HEK293 (cell line): ENCODE data around the gene ARPP19.
A peak's percentile ranks its signal among the peaks of the same experiment; 100 is the strongest.

Experiments used
- CTCF ChIA-PET: fragments of 350-600 bp; formaldehyde crosslinking; extraction: SDS; loops from one replicate; lab custom pipeline; 2021; ENCODE audit warnings: antibody characterized with exemption; lab: Yijun Ruan, JAX
- POLR2A ChIA-PET: fragments of 300-600 bp; formaldehyde crosslinking; extraction: SDS; loops from one replicate; lab custom pipeline; 2020; ENCODE audit warnings: antibody characterized with exemption, inconsistent platforms; lab: Yijun Ruan, JAX
- H3K27ac ChIP-seq: fragments of 200-500 bp; sonication (Bioruptor generic); 2 replicates; pipeline ENCODE4 v1.5.1; 2014; ENCODE audit warnings: low read depth, low read length, control low read depth, inconsistent platforms; ENCODE audit errors: extremely low read depth
- H3K36me3 ChIP-seq, 2 experiments: fragments of 200-500 bp in 1 of 2; sonication (Bioruptor generic) in 1 of 2; 1 replicate in 1 of 2; 2 replicates in 1 of 2; pipeline ENCODE4 v1.5.1; 2014 to 2017; ENCODE audit warnings: inconsistent platforms in 2 of 2, low read length in 2 of 2; ENCODE audit not compliant: control insufficient read depth in 2 of 2, insufficient read depth in 1 of 2
- H3K4me1 ChIP-seq: fragments of 200-500 bp; sonication (Bioruptor generic); 2 replicates; pipeline ENCODE4 v1.5.1; 2014; ENCODE audit warnings: mild to moderate bottlenecking, low read length, inconsistent platforms; ENCODE audit not compliant: control insufficient read depth, insufficient read depth
- H3K4me3 ChIP-seq: 2 replicates; pipeline ENCODE4 v1.5.1; 2011; ENCODE audit warnings: low read depth, mild to moderate bottlenecking, control low read depth, low read length, moderate library complexity
- H3K9me3 ChIP-seq: fragments of 200-500 bp; sonication (Bioruptor generic); 2 replicates; pipeline ENCODE4 v1.5.1; 2014; ENCODE audit warnings: low read depth, low read length, inconsistent platforms; ENCODE audit not compliant: control insufficient read depth, insufficient read depth
- BCL11B ChIP-seq: fragments of 450-650 bp; formaldehyde crosslinking; IDR thresholded peaks from 2 replicates; pipeline ENCODE4 v1.5.1; 2016; ENCODE audit warnings: low read depth, missing biosample characterization, missing genetic modification characterization
- GLIS1 ChIP-seq: fragments of 450-650 bp; formaldehyde crosslinking; IDR thresholded peaks from 2 replicates; pipeline ENCODE4 v1.5.1; 2016; ENCODE audit warnings: missing biosample characterization, missing genetic modification characterization
- KLF17 ChIP-seq: fragments of 450-650 bp; formaldehyde crosslinking; IDR thresholded peaks from 2 replicates; pipeline ENCODE4 v1.5.1; 2016; ENCODE audit warnings: missing biosample characterization, missing genetic modification characterization
- MYNN ChIP-seq: fragments of 450-650 bp; formaldehyde crosslinking; IDR thresholded peaks from 2 replicates; pipeline ENCODE4 v1.5.1; 2016; ENCODE audit warnings: missing biosample characterization, missing genetic modification characterization, borderline replicate concordance
- OSR2 ChIP-seq: fragments of 450-650 bp; formaldehyde crosslinking; IDR thresholded peaks from 2 replicates; pipeline ENCODE4 v1.5.1; 2016; ENCODE audit warnings: missing biosample characterization, missing genetic modification characterization
- SALL2 ChIP-seq: fragments of 450-650 bp; formaldehyde crosslinking; IDR thresholded peaks from 2 replicates; pipeline ENCODE4 v1.5.0; 2017; ENCODE audit warnings: missing biosample characterization, mild to moderate bottlenecking, missing genetic modification characterization, borderline replicate concordance
- TRIM28 ChIP-seq: IDR thresholded peaks from 2 replicates; pipeline ENCODE4 v1.6.1; 2011; ENCODE audit warnings: low read length, control low read depth, borderline replicate concordance
- YY1 ChIP-seq: fragments of 450-650 bp; formaldehyde crosslinking; IDR thresholded peaks from 2 replicates; pipeline ENCODE4 v1.5.1; 2018; ENCODE audit warnings: missing biosample characterization, missing genetic modification characterization
- ZFP69B ChIP-seq: fragments of 450-650 bp; formaldehyde crosslinking; IDR thresholded peaks from 2 replicates; pipeline ENCODE4 v1.5.1; 2016; ENCODE audit warnings: missing biosample characterization, missing genetic modification characterization
- ZNF138 ChIP-seq: fragments of 450-650 bp; formaldehyde crosslinking; IDR thresholded peaks from 2 replicates; pipeline ENCODE4 v1.5.1; 2016; ENCODE audit warnings: missing biosample characterization, missing genetic modification characterization, borderline replicate concordance
- ZNF174 ChIP-seq: fragments of 450-650 bp; formaldehyde crosslinking; IDR thresholded peaks from 2 replicates; pipeline ENCODE4 v1.5.0; 2017; ENCODE audit warnings: missing biosample characterization, mild to moderate bottlenecking, missing genetic modification characterization
- ZNF184 ChIP-seq: fragments of 450-650 bp; IDR thresholded peaks from 2 replicates; pipeline ENCODE4 v1.5.1; 2018; ENCODE audit warnings: missing biosample characterization, mild to moderate bottlenecking, missing genetic modification characterization
- ZNF19 ChIP-seq: fragments of 450-650 bp; formaldehyde crosslinking; IDR thresholded peaks from 2 replicates; pipeline ENCODE4; 2016; ENCODE audit warnings: missing biosample characterization, missing genetic modification characterization, low read depth
- ZNF341 ChIP-seq: fragments of 450-650 bp; formaldehyde crosslinking; IDR thresholded peaks from 2 replicates; pipeline ENCODE4; 2016; ENCODE audit warnings: low read depth, missing biosample characterization, missing genetic modification characterization
- ZNF350 ChIP-seq: fragments of 450-650 bp; formaldehyde crosslinking; IDR thresholded peaks from 2 replicates; pipeline ENCODE4 v1.5.0; 2017; ENCODE audit warnings: missing biosample characterization, mild to moderate bottlenecking, missing genetic modification characterization
- ZNF394 ChIP-seq: fragments of 450-650 bp; formaldehyde crosslinking; IDR thresholded peaks from 2 replicates; pipeline ENCODE4 v1.5.1; 2016; ENCODE audit warnings: missing biosample characterization, missing genetic modification characterization, mild to moderate bottlenecking, moderate library complexity, borderline replicate concordance
- ZNF48 ChIP-seq: fragments of 450-650 bp; formaldehyde crosslinking; IDR thresholded peaks from 2 replicates; pipeline ENCODE4 v1.5.1; 2016; ENCODE audit warnings: missing biosample characterization, missing genetic modification characterization
- ZNF518A ChIP-seq: fragments of 450-650 bp; formaldehyde crosslinking; conservative IDR thresholded peaks from 2 replicates; pipeline ENCODE4 v1.5.1; 2016; ENCODE audit warnings: low read depth, missing biosample characterization, missing genetic modification characterization
- ZNF549 ChIP-seq: fragments of 450-650 bp; IDR thresholded peaks from 2 replicates; pipeline ENCODE4 v1.5.1; 2018; ENCODE audit warnings: missing biosample characterization, missing genetic modification characterization, mild to moderate bottlenecking, inconsistent platforms, moderate library complexity
- ZNF585B ChIP-seq: fragments of 450-650 bp; formaldehyde crosslinking; IDR thresholded peaks from 2 replicates; pipeline ENCODE4 v1.5.1; 2016; ENCODE audit warnings: missing biosample characterization, missing genetic modification characterization
- ZNF596 ChIP-seq: fragments of 450-650 bp; IDR thresholded peaks from 2 replicates; pipeline ENCODE4 v1.5.0; 2018; ENCODE audit warnings: missing biosample characterization, mild to moderate bottlenecking, missing genetic modification characterization, moderate library complexity
- ZNF600 ChIP-seq: fragments of 450-650 bp; formaldehyde crosslinking; IDR thresholded peaks from 2 replicates; pipeline ENCODE4 v1.5.1; 2016; ENCODE audit warnings: missing biosample characterization, missing genetic modification characterization
- ZNF626 ChIP-seq: fragments of 450-650 bp; sonication (Bioruptor Pico); formaldehyde crosslinking; IDR thresholded peaks from 2 replicates; pipeline ENCODE4 v1.5.1; 2018; ENCODE audit warnings: missing biosample characterization, missing genetic modification characterization, inconsistent platforms
- ZNF664 ChIP-seq: fragments of 450-650 bp; formaldehyde crosslinking; IDR thresholded peaks from 2 replicates; pipeline ENCODE4 v1.5.1; 2016; ENCODE audit warnings: missing biosample characterization, missing genetic modification characterization
- ZNF677 ChIP-seq: fragments of 450-650 bp; IDR thresholded peaks from 2 replicates; pipeline ENCODE4 v1.5.0; 2018; ENCODE audit warnings: missing biosample characterization, mild to moderate bottlenecking, missing genetic modification characterization, moderate library complexity
- ZNF791 ChIP-seq: fragments of 450-650 bp; formaldehyde crosslinking; IDR thresholded peaks from 2 replicates; pipeline ENCODE4 v1.5.1; 2016; ENCODE audit warnings: missing biosample characterization, missing genetic modification characterization
- ZSCAN16 ChIP-seq: fragments of 450-650 bp; formaldehyde crosslinking; IDR thresholded peaks from 2 replicates; pipeline ENCODE4 v1.5.1; 2016; ENCODE audit warnings: missing biosample characterization, missing genetic modification characterization
- ZSCAN23 ChIP-seq: fragments of 450-650 bp; formaldehyde crosslinking; IDR thresholded peaks from 2 replicates; pipeline ENCODE4 v1.5.1; 2016; ENCODE audit warnings: missing biosample characterization, missing genetic modification characterization
- TF ChIP-seq, protein P1 (sequence below): fragments of 450-650 bp; formaldehyde crosslinking; IDR thresholded peaks from 2 replicates; pipeline ENCODE4 v1.5.1; 2017; ENCODE audit warnings: missing biosample characterization, missing genetic modification characterization

The ARPP19 gene

GRCh38 chr15:52511084-52511483, 57.7 kb downstream of the ARPP19 start:
- Histone ChIP-seq H3K27ac (no peak overlapping the region), H3K9me3 (no peaks in the 10 kb centered on the region), H3K4me1 (peaks cover 10% of the 10 kb centered on the region; the same call in 1 of the 2 replicates), H3K4me3 (no peak overlapping the region), H3K36me3 (no peaks in the 10 kb centered on the region)
- POLR2A ChIA-PET = no interaction called here
- no peak for TF ChIP-seq ZNF518A
- 0 out of 2 replicates have a peak, but pooled peaks have one; percentile 9 for TF ChIP-seq OSR2 (tag by site-specific recombination)
- TF ChIP-seq ZNF596 (tag by site-specific recombination) = no peak
- TF ChIP-seq SALL2 (tag by site-specific recombination) = no peak
- TF ChIP-seq ZSCAN23 (tag by site-specific recombination) = no peak
- TF ChIP-seq ZNF48 (tag by site-specific recombination) = no peak
- TF ChIP-seq, protein P1, sequence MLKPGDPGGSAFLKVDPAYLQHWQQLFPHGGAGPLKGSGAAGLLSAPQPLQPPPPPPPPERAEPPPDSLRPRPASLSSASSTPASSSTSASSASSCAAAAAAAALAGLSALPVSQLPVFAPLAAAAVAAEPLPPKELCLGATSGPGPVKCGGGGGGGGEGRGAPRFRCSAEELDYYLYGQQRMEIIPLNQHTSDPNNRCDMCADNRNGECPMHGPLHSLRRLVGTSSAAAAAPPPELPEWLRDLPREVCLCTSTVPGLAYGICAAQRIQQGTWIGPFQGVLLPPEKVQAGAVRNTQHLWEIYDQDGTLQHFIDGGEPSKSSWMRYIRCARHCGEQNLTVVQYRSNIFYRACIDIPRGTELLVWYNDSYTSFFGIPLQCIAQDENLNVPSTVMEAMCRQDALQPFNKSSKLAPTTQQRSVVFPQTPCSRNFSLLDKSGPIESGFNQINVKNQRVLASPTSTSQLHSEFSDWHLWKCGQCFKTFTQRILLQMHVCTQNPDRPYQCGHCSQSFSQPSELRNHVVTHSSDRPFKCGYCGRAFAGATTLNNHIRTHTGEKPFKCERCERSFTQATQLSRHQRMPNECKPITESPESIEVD (tag by site-specific recombination) = peak; percentile 68
- TF ChIP-seq TRIM28 = no peak
- 0 out of 2 replicates have a peak, but pooled peaks have one; percentile 25 for TF ChIP-seq GLIS1 (tag by site-specific recombination)
- no peak for TF ChIP-seq ZNF677 (tag by site-specific recombination)
- no peak for TF ChIP-seq ZNF549 (tag by site-specific recombination)
- TF ChIP-seq BCL11B (tag by site-specific recombination) = no peak
- CTCF ChIA-PET = no interaction called here

DNA sequence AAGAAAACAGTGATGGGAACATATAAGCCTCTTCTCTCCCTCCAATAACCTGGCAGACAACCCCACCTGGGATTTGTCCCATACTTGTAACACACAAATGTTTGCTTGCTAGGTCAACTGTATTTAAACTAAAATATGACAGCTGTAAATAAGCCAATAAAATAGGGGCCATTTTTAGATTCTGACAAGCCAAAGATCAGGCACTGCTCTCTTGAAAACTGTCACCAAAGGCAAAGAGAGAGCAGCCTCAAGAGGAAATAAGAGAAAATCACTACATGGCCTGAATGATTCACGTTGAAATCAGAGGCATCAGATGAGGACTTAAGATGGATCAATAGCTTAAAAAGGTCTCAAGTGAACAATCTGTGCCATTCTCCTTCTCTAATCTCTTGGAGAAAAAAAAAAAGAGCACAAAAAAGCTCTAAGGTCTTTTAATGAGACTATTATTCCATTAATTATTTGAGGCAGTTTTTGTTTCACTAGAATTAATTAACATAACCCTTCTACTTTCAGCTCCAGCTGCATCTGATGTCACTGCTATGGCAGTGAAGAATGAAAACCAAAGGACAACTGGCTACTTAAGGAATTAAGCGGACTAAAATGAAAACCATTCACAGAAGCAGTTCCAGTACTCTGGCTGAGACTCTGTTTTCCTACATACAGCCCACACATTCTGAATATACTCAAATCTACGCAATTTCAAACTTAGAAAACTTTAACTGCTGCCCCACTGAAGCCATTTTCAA, 59.2 kb downstream of the ARPP19 start:
- Histone ChIP-seq H3K4me3 (no peak overlapping the region), H3K9me3 (no peaks in the 10 kb centered on the region), H3K36me3 (no peaks in the 10 kb centered on the region), H3K27ac (no peak overlapping the region), H3K4me1 (peaks cover 9% of the 10 kb centered on the region; the same call in 1 of the 2 replicates)
- no peak for TF ChIP-seq ZNF350 (tag by site-specific recombination)
- TF ChIP-seq ZNF664 (tag by site-specific recombination) = no peak
- no peak for TF ChIP-seq MYNN (tag by site-specific recombination)
- TF ChIP-seq ZNF184 (tag by site-specific recombination) = no peak
- TF ChIP-seq ZNF138 = no peak
- TF ChIP-seq KLF17 (tag by site-specific recombination) = no peak
- no peak for TF ChIP-seq ZNF341 (tag by site-specific recombination)
- TF ChIP-seq ZNF19 (tag by site-specific recombination) = no peak
- TF ChIP-seq ZNF174 = no peak
- TF ChIP-seq ZFP69B = no peak
- no peak for TF ChIP-seq ZNF626 (tag by site-specific recombination)
- no peak for TF ChIP-seq ZNF791
- TF ChIP-seq YY1 = no peak
- no peak for TF ChIP-seq ZNF600 (tag by site-specific recombination)
- no peak for TF ChIP-seq ZSCAN16
- no peak for TF ChIP-seq ZNF394 (tag by site-specific recombination)
- TF ChIP-seq ZNF585B (tag by site-specific recombination) = no peak
- CTCF ChIA-PET = no interaction called here
- POLR2A ChIA-PET = no interaction called here
